MM.1S (cell line): Measurements from ENCODE around the gene RASAL1.

Experiments used
- DNase-seq: peaks from one replicate; pipeline ENCODE4 v3.0.0-alpha.2; 2015
- H2AFZ ChIP-seq: fragments of 300-600 bp; sonication (generic); 2 replicates; pipeline ENCODE4 v1.6.0; 2016; ENCODE audit warnings: antibody characterized with exemption, low read length
- H3F3A ChIP-seq: fragments of 300-600 bp; sonication (generic); 2 replicates; pipeline ENCODE4 v1.6.1; 2016; ENCODE audit warnings: mild to moderate bottlenecking, antibody characterized with exemption, low read length, moderate library complexity, mixed read lengths; ENCODE audit not compliant: insufficient read depth
- H3K27ac ChIP-seq: fragments of 300-600 bp; sonication (generic); 2 replicates; pipeline ENCODE4 v1.5.1; 2016; ENCODE audit warnings: mild to moderate bottlenecking, low read length
- H3K27me3 ChIP-seq: fragments of 300-600 bp; sonication (generic); replicated peaks from 2 replicates; pipeline ENCODE4 v1.6.0; 2016; ENCODE audit warnings: low read length; ENCODE audit not compliant: insufficient read depth
- H3K36me3 ChIP-seq: fragments of 300-600 bp; sonication (generic); replicated peaks from 2 replicates; pipeline ENCODE4 v1.6.1; 2016; ENCODE audit warnings: mild to moderate bottlenecking, low read length, mixed read lengths; ENCODE audit not compliant: insufficient read depth
- H3K4me1 ChIP-seq: fragments of 300-600 bp; sonication (generic); 2 replicates; pipeline ENCODE4 v1.6.1; 2016; ENCODE audit warnings: low read length, mixed read lengths
- H3K4me2 ChIP-seq: fragments of 300-600 bp; sonication (generic); 2 replicates; pipeline ENCODE4 v1.6.0; 2016; ENCODE audit warnings: low read depth, low read length
- H3K4me3 ChIP-seq: fragments of 300-600 bp; sonication (generic); 2 replicates; pipeline ENCODE4 v1.5.1; 2016; ENCODE audit warnings: low read length, mixed read lengths
- H3K79me2 ChIP-seq: fragments of 300-600 bp; sonication (generic); 2 replicates; pipeline ENCODE4 v1.6.1; 2016; ENCODE audit warnings: mixed run types, low read length, mixed read lengths
- H3K9ac ChIP-seq: fragments of 300-600 bp; sonication (generic); 2 replicates; pipeline ENCODE4 v1.6.1; 2016; ENCODE audit warnings: low read length, mixed read lengths
- H3K9me2 ChIP-seq: fragments of 300-600 bp; sonication (generic); replicated peaks from 2 replicates; pipeline ENCODE4 v1.6.1; 2016; ENCODE audit warnings: mild to moderate bottlenecking, low read length, mixed read lengths; ENCODE audit not compliant: insufficient read depth
- H3K9me3 ChIP-seq: fragments of 300-600 bp; sonication (generic); replicated peaks from 2 replicates; pipeline ENCODE4 v1.6.1; 2016; ENCODE audit warnings: mild to moderate bottlenecking, low read length, mixed read lengths; ENCODE audit not compliant: insufficient read depth
- H4K20me1 ChIP-seq: fragments of 300-600 bp; sonication (generic); 2 replicates; pipeline ENCODE4 v1.6.1; 2016; ENCODE audit warnings: mild to moderate bottlenecking, low read length, moderate library complexity, mixed read lengths; ENCODE audit not compliant: insufficient read depth
- EZH2 ChIP-seq: fragments of 300-600 bp; sonication (generic); optimal IDR thresholded peaks from 2 replicates; pipeline ENCODE3; 2017; ENCODE audit warnings: low read depth, mild to moderate bottlenecking, antibody characterized with exemption, low read length, mixed read lengths
- EZH2phosphoT487 ChIP-seq: fragments of 300-600 bp; sonication (generic); IDR thresholded peaks from 2 replicates; pipeline ENCODE4 v1.6.1; 2018; ENCODE audit warnings: antibody characterized with exemption, low read length
- TF ChIP-seq, protein P1 (sequence below): fragments of 300-600 bp; sonication (generic); IDR thresholded peaks from 2 replicates; pipeline ENCODE4 v1.5.1; 2016; ENCODE audit warnings: antibody characterized with exemption, low read length, mixed read lengths

Gene RASAL1

DNA sequence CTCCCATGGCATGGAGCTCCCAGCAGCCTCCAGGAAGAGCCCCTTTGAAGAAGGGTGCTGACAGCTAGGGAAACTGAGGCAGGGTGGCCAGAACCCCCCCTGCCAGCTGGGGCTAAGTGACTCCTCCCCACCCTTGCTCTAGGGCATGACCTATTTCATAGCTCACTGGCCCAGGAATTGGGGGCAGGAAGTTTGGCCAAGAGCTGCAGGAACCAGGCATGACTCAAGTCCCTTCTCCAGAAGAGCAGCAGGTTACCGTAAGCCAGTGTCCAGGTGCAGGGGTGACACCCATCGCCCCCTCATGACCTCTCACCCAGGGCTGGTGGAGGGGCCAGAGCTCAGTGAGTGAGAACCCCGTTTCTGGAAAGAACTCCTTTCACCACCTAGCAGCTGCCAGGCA lies 1.9 kb downstream of the RASAL1 start:
- no peaks in the 10 kb centered on the region for H3K27me3 ChIP-seq
- H3K36me3 ChIP-seq = no peaks in the 10 kb centered on the region
- no peak overlapping the region for H3K4me2 ChIP-seq
- no peaks in the 10 kb centered on the region for H4K20me1 ChIP-seq
- TF ChIP-seq, protein P1, sequence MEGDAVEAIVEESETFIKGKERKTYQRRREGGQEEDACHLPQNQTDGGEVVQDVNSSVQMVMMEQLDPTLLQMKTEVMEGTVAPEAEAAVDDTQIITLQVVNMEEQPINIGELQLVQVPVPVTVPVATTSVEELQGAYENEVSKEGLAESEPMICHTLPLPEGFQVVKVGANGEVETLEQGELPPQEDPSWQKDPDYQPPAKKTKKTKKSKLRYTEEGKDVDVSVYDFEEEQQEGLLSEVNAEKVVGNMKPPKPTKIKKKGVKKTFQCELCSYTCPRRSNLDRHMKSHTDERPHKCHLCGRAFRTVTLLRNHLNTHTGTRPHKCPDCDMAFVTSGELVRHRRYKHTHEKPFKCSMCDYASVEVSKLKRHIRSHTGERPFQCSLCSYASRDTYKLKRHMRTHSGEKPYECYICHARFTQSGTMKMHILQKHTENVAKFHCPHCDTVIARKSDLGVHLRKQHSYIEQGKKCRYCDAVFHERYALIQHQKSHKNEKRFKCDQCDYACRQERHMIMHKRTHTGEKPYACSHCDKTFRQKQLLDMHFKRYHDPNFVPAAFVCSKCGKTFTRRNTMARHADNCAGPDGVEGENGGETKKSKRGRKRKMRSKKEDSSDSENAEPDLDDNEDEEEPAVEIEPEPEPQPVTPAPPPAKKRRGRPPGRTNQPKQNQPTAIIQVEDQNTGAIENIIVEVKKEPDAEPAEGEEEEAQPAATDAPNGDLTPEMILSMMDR = no peak
- TF ChIP-seq EZH2phosphoT487 (no peak), EZH2 (no peak)
- no peaks in the 10 kb centered on the region for H3K9me2 ChIP-seq
- no peak overlapping the region for H3K9ac ChIP-seq
- H3K4me1 ChIP-seq = no peaks in the 10 kb centered on the region
- no peak overlapping the region for H3K4me3 ChIP-seq
- no peaks in the 10 kb centered on the region for H3K9me3 ChIP-seq
- no peak overlapping the region for H2AFZ ChIP-seq
- H3F3A ChIP-seq = no peaks in the 10 kb centered on the region
- H3K79me2 ChIP-seq = no peaks in the 10 kb centered on the region
- DNase-seq = no peak
- no peak overlapping the region for H3K27ac ChIP-seq

DNA sequence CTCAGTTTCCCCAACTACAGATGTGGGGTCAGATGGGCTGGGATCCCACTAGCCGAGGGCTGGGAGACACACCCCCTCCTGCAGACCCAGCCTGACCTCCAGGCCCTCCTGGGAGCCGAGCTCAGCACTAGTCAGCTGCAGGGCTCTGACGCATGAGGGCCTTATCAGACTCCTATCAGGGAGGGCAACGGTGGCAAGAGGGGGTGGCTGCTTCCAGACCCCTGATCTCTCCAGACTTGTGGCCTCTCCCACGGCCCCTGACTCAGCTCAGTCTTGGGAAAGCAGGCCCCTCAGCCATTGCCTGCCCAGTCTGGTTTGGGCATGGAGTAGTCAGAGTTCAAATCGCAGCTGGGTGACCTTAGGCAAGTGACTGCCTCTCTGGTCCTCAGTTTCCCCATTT lies 2.5 kb downstream of the RASAL1 start:
- no peaks in the 10 kb centered on the region for H3K4me1 ChIP-seq
- H3K79me2 ChIP-seq = no peaks in the 10 kb centered on the region
- no peaks in the 10 kb centered on the region for H3K36me3 ChIP-seq
- TF ChIP-seq EZH2 (no peak), EZH2phosphoT487 (no peak)
- TF ChIP-seq, protein P1 = no peak
- DNase-seq = no peak
- no peaks in the 10 kb centered on the region for H3F3A ChIP-seq
- no peak overlapping the region for H2AFZ ChIP-seq
- H3K9ac ChIP-seq = no peak overlapping the region
- H3K27me3 ChIP-seq = no peaks in the 10 kb centered on the region
- no peak overlapping the region for H3K4me2 ChIP-seq
- no peaks in the 10 kb centered on the region for H3K9me3 ChIP-seq
- H3K4me3 ChIP-seq = no peak overlapping the region
- no peaks in the 10 kb centered on the region for H3K9me2 ChIP-seq
- no peak overlapping the region for H3K27ac ChIP-seq
- H4K20me1 ChIP-seq = no peaks in the 10 kb centered on the region

DNA sequence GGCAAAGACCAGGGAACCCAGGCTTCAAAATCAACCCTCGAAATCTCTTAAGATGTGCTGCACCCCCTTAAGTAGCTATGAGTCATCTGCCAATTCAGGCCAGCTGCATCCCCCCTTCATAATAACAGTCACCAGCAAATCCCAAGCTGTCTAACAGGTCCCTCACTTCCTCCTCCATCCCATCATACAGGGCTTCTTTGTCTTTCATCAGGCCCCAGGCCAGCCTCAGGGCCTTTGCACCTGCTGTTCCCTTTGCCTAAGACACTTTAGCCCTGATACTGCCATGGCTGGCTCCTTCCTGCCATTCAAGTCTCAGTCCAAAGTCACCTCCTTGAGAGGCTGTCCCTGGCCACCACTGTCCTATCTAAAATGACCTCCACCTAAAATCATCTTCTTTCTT lies 4.0 kb downstream of the RASAL1 start:
- H3K27ac ChIP-seq = no peak overlapping the region
- H3F3A ChIP-seq = no peaks in the 10 kb centered on the region
- no peak overlapping the region for H3K9ac ChIP-seq
- no peaks in the 10 kb centered on the region for H3K4me1 ChIP-seq
- no peaks in the 10 kb centered on the region for H4K20me1 ChIP-seq
- TF ChIP-seq, protein P1 = no peak
- TF ChIP-seq EZH2phosphoT487 (no peak), EZH2 (no peak)
- H3K4me3 ChIP-seq = no peak overlapping the region
- H2AFZ ChIP-seq = no peak overlapping the region
- no peaks in the 10 kb centered on the region for H3K9me2 ChIP-seq
- H3K79me2 ChIP-seq = no peaks in the 10 kb centered on the region
- no peaks in the 10 kb centered on the region for H3K9me3 ChIP-seq
- no peak overlapping the region for H3K4me2 ChIP-seq
- H3K36me3 ChIP-seq = no peaks in the 10 kb centered on the region
- H3K27me3 ChIP-seq = no peaks in the 10 kb centered on the region
- no peak for DNase-seq
